ENCODE measurements around the gene UAP1L1. TPM values are rescaled to one million over a fixed set of nuclear protein-coding genes. Genes with fewer than 3 reads are reported as not detected.

The UAP1L1 gene
- total and polyA plus RNA-seq, 11 donors = 3.9 to 15.1 (median 9.4) TPM

- DNase-seq (peak in 2 of 5 donors; percentile 21 to 31), ATAC-seq (no peak)
- WGBS, 4 donors = 84 to 94% (median 92%) methylated on average over 15 to 17 of the region's 17 CpGs
- intact Hi-C loops (cut with DNase I) = loop anchor here in 2 of 10 donors (5.0 to 10.0 kb wide), 2 partner anchors 282 to 284 kb away; no protein-coding TSS in a partner anchor
- no peak for TF ChIP-seq POLR2A (IDR thresholded peaks at IDR 0.05)
- TF ChIP-seq CTCF (IDR thresholded peaks at IDR 0.05) = no peak
- peak overlapping the region in 1 of 12 donors; percentile 58 for H3K4me3 ChIP-seq
- H3K36me3 ChIP-seq = no peaks in the 10 kb centered on the region
- peaks cover 0 to 14% (median 5%) of the 10 kb centered on the region in 9 donors for H3K27me3 ChIP-seq
- H3K9me3 ChIP-seq = no peaks in the 10 kb centered on the region
- no peak overlapping the region for H3K27ac ChIP-seq
- peaks cover 0 to 43% (median 13%) of the 10 kb centered on the region in 12 donors for H3K4me1 ChIP-seq
Measured at GRCh38 chr9:137068539-137069507, 8.5 kb upstream of the UAP1L1 start.

- 7 to 12% (median 9%) methylated on average over 28 to 52 of the region's 52 CpGs for WGBS, 4 donors
- Histone ChIP-seq H3K27ac (no peak overlapping the region), H3K27me3 (peaks cover 0 to 14% (median 5%) of the 10 kb centered on the region in 9 donors), H3K36me3 (no peaks in the 10 kb centered on the region), H3K4me1 (peaks cover 0 to 39% (median 9%) of the 10 kb centered on the region in 12 donors), H3K4me3 (peak overlapping the region in 5 of 12 donors; percentile 3 to 58 (median 50)), H3K9me3 (no peaks in the 10 kb centered on the region)
- TF ChIP-seq POLR2A (IDR thresholded peaks at IDR 0.05) (no peak), CTCF (IDR thresholded peaks at IDR 0.05) (no peak)
- DNase-seq (peak in 2 of 5 donors; percentile 24 to 29), ATAC-seq (no peak)
- intact Hi-C loops (cut with DNase I) = loop anchor here in 2 of 10 donors (5.0 to 10.0 kb wide), 2 partner anchors 282 to 285 kb away; no protein-coding TSS in a partner anchor
Measured at GRCh38 chr9:137069508-137070091, 7.7 kb upstream of the UAP1L1 start.

DNA sequence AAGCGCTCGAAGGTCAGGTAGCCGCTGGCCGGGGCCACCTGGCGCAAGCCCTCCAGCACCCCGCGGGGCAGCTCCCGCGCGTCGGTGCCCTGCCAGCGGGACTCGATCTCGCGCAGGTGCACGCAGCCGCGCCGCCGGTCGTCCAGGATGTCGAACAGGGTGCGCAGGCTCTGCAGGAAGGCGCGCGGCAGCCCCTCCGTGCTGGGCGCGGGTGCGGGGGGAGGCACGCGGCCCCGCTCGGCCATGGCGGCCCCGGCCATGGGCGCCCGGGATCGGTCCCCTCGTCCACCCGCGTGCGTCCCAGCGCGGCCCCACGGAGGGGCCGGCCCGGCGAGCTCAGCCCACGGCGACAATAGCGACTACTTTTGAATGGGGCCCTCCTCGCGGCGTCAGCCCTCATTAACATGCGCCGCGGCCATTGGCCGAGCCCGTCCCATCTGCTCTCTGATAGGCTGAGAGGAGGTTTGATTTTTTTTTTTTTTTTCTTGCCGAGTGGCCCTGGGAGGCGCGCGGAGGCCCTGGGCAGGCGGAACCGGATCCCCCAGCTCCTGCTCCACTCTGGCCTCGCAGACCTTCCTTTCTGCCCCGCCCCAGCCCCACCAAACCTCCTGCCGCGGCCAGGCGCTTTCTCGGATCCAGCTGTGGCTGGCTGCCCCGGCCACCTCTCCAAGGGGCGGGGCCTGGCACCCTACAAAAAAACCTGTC is 7.0 kb upstream of the UAP1L1 start, which contains the start of gene SAPCD2:
SAPCD2 (minus strand) TSS at position 357 of the 705 bp plus-strand sequence; CDS start at position 260, 97 bp downstream.
- no peak for TF ChIP-seq POLR2A (IDR thresholded peaks at IDR 0.05)
- no peak for TF ChIP-seq CTCF (IDR thresholded peaks at IDR 0.05)
- DNase-seq (peak; percentile 88 to 94 (median 92)), ATAC-seq (peak; percentile 93 to 96 (median 94))
- no peaks in the 10 kb centered on the region for H3K36me3 ChIP-seq
- intact Hi-C loops (cut with DNase I) = no loop called here
- no peaks in the 10 kb centered on the region for H3K9me3 ChIP-seq
- H3K27ac ChIP-seq = peak within 1 kb of the TSS; percentile 43 to 94 (median 78)
- H3K4me1 ChIP-seq = peaks cover 0 to 44% (median 9%) of the 10 kb centered on the region in 12 donors
- H3K27me3 ChIP-seq = peaks cover 0 to 14% (median 5%) of the 10 kb centered on the region in 9 donors
- peak within 1 kb of the TSS in 11 of 12 donors; percentile 6 to 58 (median 45) for H3K4me3 ChIP-seq
- WGBS, 4 donors = 0 to 1% (median 1%) methylated on average over 40 to 74 of the region's 74 CpGs
